ENCODE measurements around the gene ZFP36. TPM values are rescaled to one million over a fixed set of nuclear protein-coding genes. Genes with fewer than 3 reads are reported as not detected.

The ZFP36 gene
- polyA plus RNA-seq, 2 of the 4 experiments (the other 2 are of a cell fraction), result 22.1 to 29.1 TPM

DNA sequence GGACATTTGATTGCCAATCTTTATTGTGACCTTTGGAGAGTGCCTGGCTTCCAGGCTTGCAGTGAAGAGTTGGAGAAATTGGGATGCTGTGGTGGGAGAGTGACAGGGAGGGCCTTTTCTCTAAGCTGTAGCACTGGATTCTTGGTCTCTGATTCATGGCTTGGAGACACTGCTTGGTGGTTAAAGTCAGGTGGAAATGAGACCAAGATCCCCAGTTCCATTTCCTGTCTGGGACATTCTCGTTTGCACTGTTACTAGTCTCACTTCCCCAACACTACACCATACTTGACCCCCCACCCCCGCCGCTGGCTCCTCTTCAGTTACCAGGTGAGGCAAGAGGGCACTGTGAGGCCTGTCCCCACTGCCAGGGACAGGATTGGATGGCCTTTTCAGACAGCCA is 41.6 kb downstream of the ZFP36 start:
- H3K4me3 ChIP-seq, result no peak overlapping the region
- CTCF ChIA-PET, result interaction anchor here (0.9 to 14.2 kb wide), 10 partner anchors 8 to 103 kb away, joined by 3 to 279 read pairs (median 7); partner anchors contain the start of genes EID2, EID2B and PLEKHG2
- POLR2A ChIA-PET, result interaction anchor here (0.6 to 1.7 kb wide), 3 partner anchors 13 to 888 kb away, joined by 3 to 8 read pairs (median 4); partner anchors contain the start of gene RPS16
- FAIRE-seq (no peak), DNase-seq (ENCODE audit: low read depth in 1 of 2, low spot score in 1 of 2) (no peak), ATAC-seq (no peak)
- H3K4me2 ChIP-seq, result peak overlapping the region; percentile 15; the same call in 1 of the 3 replicates
- no peak for TF ChIP-seq RARB (CRISPR knock-in tag; IDR thresholded peaks at IDR 0.05)
- TF ChIP-seq NR3C1 (IDR thresholded peaks at IDR 0.05), result no peak
- no peak for TF ChIP-seq NPAS2 (CRISPR knock-in tag; IDR thresholded peaks at IDR 0.05; ENCODE audit: borderline replicate concordance)
- TF ChIP-seq HEYL (CRISPR knock-in tag; IDR thresholded peaks at IDR 0.05), result no peak
- TF ChIP-seq HES2 (IDR thresholded peaks at IDR 0.05), result no peak
- TF ChIP-seq TFCP2L1 (CRISPR knock-in tag; IDR thresholded peaks at IDR 0.05), result no peak
- TF ChIP-seq, protein P1, sequence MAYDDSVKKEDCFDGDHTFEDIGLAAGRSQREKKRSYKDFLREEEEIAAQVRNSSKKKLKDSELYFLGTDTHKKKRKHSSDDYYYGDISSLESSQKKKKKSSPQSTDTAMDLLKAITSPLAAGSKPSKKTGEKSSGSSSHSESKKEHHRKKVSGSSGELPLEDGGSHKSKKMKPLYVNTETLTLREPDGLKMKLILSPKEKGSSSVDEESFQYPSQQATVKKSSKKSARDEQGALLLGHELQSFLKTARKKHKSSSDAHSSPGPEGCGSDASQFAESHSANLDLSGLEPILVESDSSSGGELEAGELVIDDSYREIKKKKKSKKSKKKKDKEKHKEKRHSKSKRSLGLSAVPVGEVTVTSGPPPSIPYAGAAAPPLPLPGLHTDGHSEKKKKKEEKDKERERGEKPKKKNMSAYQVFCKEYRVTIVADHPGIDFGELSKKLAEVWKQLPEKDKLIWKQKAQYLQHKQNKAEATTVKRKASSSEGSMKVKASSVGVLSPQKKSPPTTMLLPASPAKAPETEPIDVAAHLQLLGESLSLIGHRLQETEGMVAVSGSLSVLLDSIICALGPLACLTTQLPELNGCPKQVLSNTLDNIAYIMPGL (CRISPR knock-in tag; IDR thresholded peaks at IDR 0.05; ENCODE audit: borderline replicate concordance), result no peak
- TF ChIP-seq MAFK (IDR thresholded peaks at IDR 0.05; ENCODE audit: partially characterized antibody), result no peak
- TF ChIP-seq CBX2 (IDR thresholded peaks at IDR 0.05; ENCODE audit: borderline replicate concordance, low read depth), result no peak
- no peak for TF ChIP-seq KDM1A (IDR thresholded peaks at IDR 0.05; ENCODE audit: low read depth)
- TF ChIP-seq, protein P2, sequence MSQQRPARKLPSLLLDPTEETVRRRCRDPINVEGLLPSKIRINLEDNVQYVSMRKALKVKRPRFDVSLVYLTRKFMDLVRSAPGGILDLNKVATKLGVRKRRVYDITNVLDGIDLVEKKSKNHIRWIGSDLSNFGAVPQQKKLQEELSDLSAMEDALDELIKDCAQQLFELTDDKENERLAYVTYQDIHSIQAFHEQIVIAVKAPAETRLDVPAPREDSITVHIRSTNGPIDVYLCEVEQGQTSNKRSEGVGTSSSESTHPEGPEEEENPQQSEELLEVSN (IDR thresholded peaks at IDR 0.05; ENCODE audit: borderline replicate concordance, low read depth), result no peak
- TF ChIP-seq KDM5A (IDR thresholded peaks at IDR 0.05), result no peak
- no peak for TF ChIP-seq JUNB (IDR thresholded peaks at IDR 0.05)
- no peak for TF ChIP-seq CEBPB (IDR thresholded peaks at IDR 0.05)
- no peak for TF ChIP-seq ZC3H11A (IDR thresholded peaks at IDR 0.05)
- no peak for TF ChIP-seq HOXB13 (CRISPR knock-in tag; IDR thresholded peaks at IDR 0.05; ENCODE audit: low read depth)
- TF ChIP-seq ELK1 (IDR thresholded peaks at IDR 0.05; ENCODE audit: low read depth, low read length), result no peak
- TF ChIP-seq POLR2AphosphoS2 (conservative IDR thresholded peaks at IDR 0.05; ENCODE audit: low read length), result no peak
- 87% methylated on average over 3 of the region's 3 CpGs for WGBS (ENCODE audit: missing lambda C conversion rate)
- peaks cover 26% of the 10 kb centered on the region; the same call in 2 of the 3 replicates for H3K4me1 ChIP-seq
- H3K9me3 ChIP-seq, result no peaks in the 10 kb centered on the region
- no peak overlapping the region; a peak in 1 of 6 replicates for H3K27ac ChIP-seq

DNA sequence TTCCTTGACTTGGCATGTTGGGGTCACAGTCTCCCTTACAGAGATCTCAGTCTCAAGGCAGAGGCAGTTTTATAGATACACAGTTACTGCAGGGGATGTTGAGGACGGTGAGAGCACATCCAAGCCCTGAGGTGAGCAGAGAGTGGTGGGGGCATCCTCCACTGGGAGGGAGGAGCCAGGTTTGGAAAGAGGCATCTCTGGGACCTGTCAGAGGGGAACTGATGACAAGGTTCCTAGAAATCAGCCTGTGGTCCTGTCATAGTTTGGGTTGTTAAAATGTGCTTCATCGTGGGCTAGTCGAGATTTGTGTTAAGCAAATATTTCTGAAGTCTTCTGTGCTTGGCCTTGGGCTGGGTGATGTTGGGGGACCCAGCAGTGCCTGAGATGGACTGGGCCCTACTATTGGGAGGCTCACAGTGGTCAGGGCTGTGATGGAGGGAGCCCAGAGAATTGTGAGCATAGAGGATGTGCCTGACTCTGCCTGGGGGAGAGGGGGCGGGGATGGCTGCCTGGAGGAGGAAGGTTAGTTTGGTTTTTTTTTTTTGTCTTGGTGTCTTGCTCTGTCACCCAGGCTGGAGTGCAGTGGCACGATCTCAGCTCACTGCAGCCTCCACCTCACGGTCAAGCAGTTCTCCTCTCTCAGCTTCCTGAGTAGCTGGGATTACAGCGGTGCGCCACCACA is 42.6 kb downstream of the ZFP36 start:
- Histone ChIP-seq H3K4me1 (peaks cover 24% of the 10 kb centered on the region; the same call in 2 of the 3 replicates), H3K4me3 (no peak overlapping the region), H3K4me2 (no peak overlapping the region), H3K27ac (no peak overlapping the region), H3K9me3 (no peaks in the 10 kb centered on the region)
- POLR2A ChIA-PET, result interaction anchor here (0.6 to 1.7 kb wide), 4 partner anchors 14 to 888 kb away, joined by 3 to 8 read pairs (median 4); partner anchors contain the start of genes RPS16 and TIMM50
- DNase-seq (ENCODE audit: low read depth in 1 of 2, low spot score in 1 of 2) (no peak), FAIRE-seq (no peak), ATAC-seq (no peak)
- WGBS (ENCODE audit: missing lambda C conversion rate), result 85% methylated on average over 8 of the region's 8 CpGs
- CTCF ChIA-PET, result interaction anchor here (0.6 to 14.2 kb wide), 10 partner anchors 9 to 102 kb away, joined by 3 to 279 read pairs (median 4); partner anchors contain the start of genes EID2B and PLEKHG2
- TF ChIP-seq RCOR1 (IDR thresholded peaks at IDR 0.05; ENCODE audit: low read depth, low read length), result no peak
- no peak for TF ChIP-seq MYC (IDR thresholded peaks at IDR 0.05; ENCODE audit: borderline replicate concordance, low read length)
- TF ChIP-seq FOSL2 (IDR thresholded peaks at IDR 0.05), result no peak
- no peak for TF ChIP-seq FOSL2 (CRISPR knock-in tag; IDR thresholded peaks at IDR 0.05)
- TF ChIP-seq, protein P3, sequence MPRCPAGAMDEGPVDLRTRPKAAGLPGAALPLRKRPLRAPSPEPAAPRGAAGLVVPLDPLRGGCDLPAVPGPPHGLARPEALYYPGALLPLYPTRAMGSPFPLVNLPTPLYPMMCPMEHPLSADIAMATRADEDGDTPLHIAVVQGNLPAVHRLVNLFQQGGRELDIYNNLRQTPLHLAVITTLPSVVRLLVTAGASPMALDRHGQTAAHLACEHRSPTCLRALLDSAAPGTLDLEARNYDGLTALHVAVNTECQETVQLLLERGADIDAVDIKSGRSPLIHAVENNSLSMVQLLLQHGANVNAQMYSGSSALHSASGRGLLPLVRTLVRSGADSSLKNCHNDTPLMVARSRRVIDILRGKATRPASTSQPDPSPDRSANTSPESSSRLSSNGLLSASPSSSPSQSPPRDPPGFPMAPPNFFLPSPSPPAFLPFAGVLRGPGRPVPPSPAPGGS (IDR thresholded peaks at IDR 0.05), result no peak
- no peak for TF ChIP-seq TP53 (CRISPR knock-in tag; IDR thresholded peaks at IDR 0.05)
- TF ChIP-seq MAZ (IDR thresholded peaks at IDR 0.05; ENCODE audit: borderline replicate concordance, low read depth, low read length), result no peak
- TF ChIP-seq FOSB (CRISPR knock-in tag; IDR thresholded peaks at IDR 0.05), result no peak
- no peak for TF ChIP-seq CHD2 (IDR thresholded peaks at IDR 0.05; ENCODE audit: low read length, partially characterized antibody)
- TF ChIP-seq HEYL (CRISPR knock-in tag; IDR thresholded peaks at IDR 0.05), result no peak
- TF ChIP-seq CTCF (IDR thresholded peaks at IDR 0.05), result no peak
- no peak for TF ChIP-seq PBX3 (IDR thresholded peaks at IDR 0.05)
- no peak for TF ChIP-seq ZNF302 (CRISPR knock-in tag; IDR thresholded peaks at IDR 0.05)
- TF ChIP-seq NR3C1 (IDR thresholded peaks at IDR 0.05), result no peak
